ENCODE results near the gene PTGER4. TPM values are rescaled to one million over a fixed set of nuclear protein-coding genes. Genes with fewer than 3 reads are reported as not detected.

Gene PTGER4
- total RNA-seq, 2 donors from 2014 or later: 144 to 154 TPM

GRCh38 chr5:40678026-40678425 is 1.7 kb upstream of the PTGER4 start:
- ATAC-seq (no peak), DNase-seq (ENCODE audit: low spot score) (no peak)
- Mint-ChIP-seq H3K36me3 (peaks cover 32% of the 10 kb centered on the region), H3K27me3 (no peaks in the 10 kb centered on the region), H3K4me1 (ENCODE audit: low read depth in 2 of 2) (peaks cover 42 to 69% of the 10 kb centered on the region in 2 donors), H3K27ac (peak overlapping the region; percentile 94 to 100), H3K9me3 (no peaks in the 10 kb centered on the region), H3K4me3 (peak overlapping the region; percentile 100)

GRCh38 chr5:40678460-40679147 is 1.1 kb upstream of the PTGER4 start:
- ATAC-seq: no peak
- peak overlapping the region; percentile 94 to 100 for H3K27ac Mint-ChIP-seq
- H3K4me1 Mint-ChIP-seq (ENCODE audit: low read depth in 2 of 2): peaks cover 47 to 74% of the 10 kb centered on the region in 2 donors
- H3K9me3 Mint-ChIP-seq: no peaks in the 10 kb centered on the region
- H3K36me3 Mint-ChIP-seq: peaks cover 37% of the 10 kb centered on the region
- DNase-seq (ENCODE audit: low spot score): no peak
- peak overlapping the region; percentile 100 for H3K4me3 Mint-ChIP-seq
- no peaks in the 10 kb centered on the region for H3K27me3 Mint-ChIP-seq

DNA sequence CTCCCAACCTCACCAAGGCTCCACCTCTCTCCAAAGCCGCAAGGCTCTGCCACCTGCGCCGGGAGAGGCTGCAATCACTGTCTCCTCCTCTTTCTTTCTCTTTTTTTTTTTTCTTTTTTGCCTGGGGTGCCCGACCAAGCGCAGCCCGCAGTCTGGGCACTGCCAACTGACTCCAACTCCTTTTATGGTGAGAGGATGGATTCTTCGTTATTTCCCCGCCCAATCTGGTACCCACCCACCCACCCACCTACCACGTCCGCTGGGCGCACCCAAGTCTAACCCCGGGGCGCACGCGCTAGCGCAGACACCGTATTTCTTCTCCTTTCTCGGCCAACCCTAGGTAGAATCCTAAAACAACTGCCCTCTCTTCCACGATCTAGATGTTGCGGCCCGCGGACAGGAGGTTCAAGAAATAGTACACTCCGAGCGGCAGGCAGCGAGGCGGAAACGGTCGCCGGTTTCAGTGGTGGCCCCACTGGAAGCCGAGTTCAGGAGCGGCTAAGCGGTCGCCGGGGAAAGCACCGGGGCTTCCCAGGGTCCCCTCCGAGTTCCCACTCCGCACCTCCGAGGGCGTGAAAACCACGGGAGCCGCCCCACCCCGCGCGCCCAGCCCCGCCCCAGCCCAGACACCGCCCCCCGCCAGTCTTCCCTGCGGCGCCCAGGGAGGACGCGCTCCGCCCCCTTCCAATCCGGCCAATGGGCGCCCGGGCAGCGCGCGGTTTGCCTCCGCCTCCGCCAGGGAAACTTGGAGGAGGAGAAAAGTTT is 385 bp upstream of the PTGER4 start:
- Mint-ChIP-seq H3K36me3 (peaks cover 45% of the 10 kb centered on the region), H3K27ac (peak overlapping the region; percentile 94 to 100), H3K4me3 (peak overlapping the region; percentile 100), H3K9me3 (no peaks in the 10 kb centered on the region), H3K27me3 (no peaks in the 10 kb centered on the region), H3K4me1 (ENCODE audit: low read depth in 2 of 2) (peaks cover 49 to 77% of the 10 kb centered on the region in 2 donors)
- ATAC-seq (peak; percentile 86 to 91), DNase-seq (ENCODE audit: low spot score) (peak; percentile 98)

DNA sequence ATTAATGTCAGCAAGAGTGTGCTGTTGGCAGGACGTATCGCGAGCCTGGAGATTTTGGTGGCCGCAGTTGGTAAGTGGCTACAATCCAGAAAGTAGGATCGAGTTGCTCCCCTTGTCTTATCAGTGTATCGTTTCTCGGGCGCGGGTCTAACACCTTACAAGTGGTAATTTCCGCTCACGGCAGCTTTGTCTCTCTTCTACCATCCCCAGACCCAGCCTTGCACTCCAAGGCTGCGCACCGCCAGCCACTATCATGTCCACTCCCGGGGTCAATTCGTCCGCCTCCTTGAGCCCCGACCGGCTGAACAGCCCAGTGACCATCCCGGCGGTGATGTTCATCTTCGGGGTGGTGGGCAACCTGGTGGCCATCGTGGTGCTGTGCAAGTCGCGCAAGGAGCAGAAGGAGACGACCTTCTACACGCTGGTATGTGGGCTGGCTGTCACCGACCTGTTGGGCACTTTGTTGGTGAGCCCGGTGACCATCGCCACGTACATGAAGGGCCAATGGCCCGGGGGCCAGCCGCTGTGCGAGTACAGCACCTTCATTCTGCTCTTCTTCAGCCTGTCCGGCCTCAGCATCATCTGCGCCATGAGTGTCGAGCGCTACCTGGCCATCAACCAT is 1.1 kb downstream of the PTGER4 start:
- Mint-ChIP-seq H3K4me3 (peak overlapping the region; percentile 100), H3K27ac (peak overlapping the region; percentile 94 to 100), H3K9me3 (no peaks in the 10 kb centered on the region), H3K36me3 (peaks cover 57% of the 10 kb centered on the region), H3K27me3 (no peaks in the 10 kb centered on the region), H3K4me1 (ENCODE audit: low read depth in 2 of 2) (peaks cover 47 to 75% of the 10 kb centered on the region in 2 donors)
- no peak for ATAC-seq
- DNase-seq (ENCODE audit: low spot score): peak; percentile 63

GRCh38 chr5:40681363-40682153 is 1.8 kb downstream of the PTGER4 start:
- H3K27ac Mint-ChIP-seq: peak overlapping the region; percentile 94 to 100
- ATAC-seq (peak; percentile 1 to 3), DNase-seq (ENCODE audit: low spot score) (peak; percentile 85)
- no peaks in the 10 kb centered on the region for H3K27me3 Mint-ChIP-seq
- H3K4me3 Mint-ChIP-seq: peak overlapping the region; percentile 100
- H3K36me3 Mint-ChIP-seq: peaks cover 64% of the 10 kb centered on the region
- no peaks in the 10 kb centered on the region for H3K9me3 Mint-ChIP-seq
- H3K4me1 Mint-ChIP-seq (ENCODE audit: low read depth in 2 of 2): peaks cover 47 to 75% of the 10 kb centered on the region in 2 donors

DNA sequence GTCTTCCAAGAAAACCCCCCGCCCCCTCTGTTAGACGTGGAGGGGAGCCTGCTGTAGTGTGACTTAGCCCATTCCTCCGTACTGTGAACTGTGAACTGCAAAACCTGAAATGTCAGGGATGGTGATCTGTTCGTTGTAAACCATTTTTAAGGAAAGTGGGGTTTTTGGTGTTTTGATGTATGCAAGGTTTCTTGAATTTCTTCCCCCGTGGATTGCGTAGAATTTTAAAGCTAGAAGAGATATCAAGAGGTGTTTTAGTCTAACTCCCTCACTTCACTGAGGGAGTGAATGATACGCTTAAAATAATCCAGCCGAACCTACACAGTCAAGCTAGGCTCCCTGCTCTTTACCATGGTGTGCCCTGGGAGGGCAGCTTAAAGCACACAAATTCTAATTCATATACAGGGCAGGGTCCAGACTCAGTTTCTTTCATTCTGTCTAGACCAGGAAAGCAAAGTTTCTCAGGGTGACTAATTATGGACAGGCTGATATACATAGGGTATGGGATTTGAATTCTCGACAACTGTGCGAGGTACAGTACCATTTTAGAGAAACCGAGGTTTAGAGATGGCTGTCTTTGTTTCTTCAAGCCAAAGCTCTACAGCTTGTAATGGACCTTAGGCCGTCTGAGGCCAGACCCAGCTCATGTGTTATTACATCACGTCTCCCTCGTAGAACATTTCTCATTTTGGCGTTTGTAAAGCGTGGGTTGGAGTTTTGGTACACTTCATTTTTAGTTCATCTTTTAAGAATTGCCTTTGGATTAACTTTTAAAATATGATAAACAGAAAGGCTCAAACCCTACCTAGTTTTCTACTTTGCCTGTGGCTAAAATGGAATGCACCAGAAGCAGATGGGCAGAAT is 2.7 kb downstream of the PTGER4 start:
- H3K4me1 Mint-ChIP-seq (ENCODE audit: low read depth in 2 of 2): peaks cover 42 to 75% of the 10 kb centered on the region in 2 donors
- H3K9me3 Mint-ChIP-seq: no peaks in the 10 kb centered on the region
- peak overlapping the region; percentile 100 for H3K4me3 Mint-ChIP-seq
- peak overlapping the region; percentile 94 to 100 for H3K27ac Mint-ChIP-seq
- H3K27me3 Mint-ChIP-seq: no peaks in the 10 kb centered on the region
- ATAC-seq: peak; percentile 4 to 11
- no peak for DNase-seq (ENCODE audit: low spot score)
- H3K36me3 Mint-ChIP-seq: peaks cover 71% of the 10 kb centered on the region

GRCh38 chr5:40683305-40683704 is 3.6 kb downstream of the PTGER4 start:
- DNase-seq (ENCODE audit: low spot score) (no peak), ATAC-seq (no peak)
- Mint-ChIP-seq H3K4me1 (ENCODE audit: low read depth in 2 of 2) (peaks cover 47 to 76% of the 10 kb centered on the region in 2 donors), H3K4me3 (peak overlapping the region; percentile 100), H3K27ac (peak overlapping the region; percentile 94 to 100), H3K36me3 (peaks cover 80% of the 10 kb centered on the region), H3K27me3 (no peaks in the 10 kb centered on the region), H3K9me3 (no peaks in the 10 kb centered on the region)

DNA sequence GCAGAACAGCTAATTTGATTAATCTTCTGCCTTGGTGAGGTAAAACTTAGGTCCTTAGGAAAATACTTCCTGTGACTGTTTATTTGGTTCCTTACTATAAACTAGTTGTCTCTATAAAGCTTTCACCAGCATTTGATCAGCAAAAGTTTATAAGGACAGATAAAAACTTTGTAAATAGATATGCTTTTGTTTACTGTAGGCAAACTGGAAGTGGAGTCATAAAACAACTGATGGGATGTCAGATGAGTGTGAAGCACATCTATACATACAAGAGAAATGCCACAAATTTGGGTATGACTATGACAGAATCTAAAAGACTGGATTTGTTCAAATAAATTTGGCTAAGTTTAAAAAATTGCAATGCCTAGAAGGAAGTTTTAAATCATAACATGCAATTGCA is 5.5 kb downstream of the PTGER4 start:
- peaks cover 91% of the 10 kb centered on the region for H3K36me3 Mint-ChIP-seq
- peak overlapping the region; percentile 100 for H3K4me3 Mint-ChIP-seq
- peak in 1 of 2 donors; percentile 32 for ATAC-seq
- peak overlapping the region; percentile 94 to 100 for H3K27ac Mint-ChIP-seq
- no peaks in the 10 kb centered on the region for H3K9me3 Mint-ChIP-seq
- peaks cover 55 to 79% of the 10 kb centered on the region in 2 donors for H3K4me1 Mint-ChIP-seq (ENCODE audit: low read depth in 2 of 2)
- no peaks in the 10 kb centered on the region for H3K27me3 Mint-ChIP-seq
- no peak for DNase-seq (ENCODE audit: low spot score)

- Mint-ChIP-seq H3K4me3 (peak overlapping the region; percentile 100), H3K4me1 (ENCODE audit: low read depth in 2 of 2) (peaks cover 62 to 84% of the 10 kb centered on the region in 2 donors), H3K36me3 (peaks cover 90% of the 10 kb centered on the region), H3K9me3 (no peaks in the 10 kb centered on the region), H3K27me3 (no peaks in the 10 kb centered on the region), H3K27ac (peak overlapping the region; percentile 94 to 100)
- DNase-seq (ENCODE audit: low spot score) (no peak), ATAC-seq (no peak)
Measured at GRCh38 chr5:40685976-40686486, 6.3 kb downstream of the PTGER4 start.

DNA sequence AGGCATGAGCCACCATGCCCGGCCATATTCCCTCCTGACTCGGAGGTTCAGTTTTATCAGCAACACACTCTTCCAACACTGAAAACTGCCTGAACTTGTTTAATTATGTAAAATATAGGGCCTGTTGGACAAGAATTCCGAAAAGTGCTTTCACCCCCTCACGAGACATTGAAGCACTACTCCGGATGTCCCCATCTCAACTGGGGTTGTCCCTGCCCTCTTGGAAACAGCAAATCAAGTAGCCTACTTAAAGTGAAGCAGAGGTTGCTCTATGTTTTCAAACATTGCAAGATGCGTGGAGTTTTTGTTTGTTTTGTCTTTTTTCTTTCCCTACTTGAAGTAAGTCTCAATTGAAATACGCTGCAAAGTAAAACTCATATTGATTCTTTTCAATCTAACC is 7.6 kb downstream of the PTGER4 start:
- peak overlapping the region; percentile 94 to 100 for H3K27ac Mint-ChIP-seq
- H3K4me1 Mint-ChIP-seq (ENCODE audit: low read depth in 2 of 2): peaks cover 75 to 86% of the 10 kb centered on the region in 2 donors
- DNase-seq (ENCODE audit: low spot score): no peak
- no peaks in the 10 kb centered on the region for H3K9me3 Mint-ChIP-seq
- no peaks in the 10 kb centered on the region for H3K27me3 Mint-ChIP-seq
- peak overlapping the region; percentile 100 for H3K4me3 Mint-ChIP-seq
- peaks cover 86% of the 10 kb centered on the region for H3K36me3 Mint-ChIP-seq
- ATAC-seq: no peak

DNA sequence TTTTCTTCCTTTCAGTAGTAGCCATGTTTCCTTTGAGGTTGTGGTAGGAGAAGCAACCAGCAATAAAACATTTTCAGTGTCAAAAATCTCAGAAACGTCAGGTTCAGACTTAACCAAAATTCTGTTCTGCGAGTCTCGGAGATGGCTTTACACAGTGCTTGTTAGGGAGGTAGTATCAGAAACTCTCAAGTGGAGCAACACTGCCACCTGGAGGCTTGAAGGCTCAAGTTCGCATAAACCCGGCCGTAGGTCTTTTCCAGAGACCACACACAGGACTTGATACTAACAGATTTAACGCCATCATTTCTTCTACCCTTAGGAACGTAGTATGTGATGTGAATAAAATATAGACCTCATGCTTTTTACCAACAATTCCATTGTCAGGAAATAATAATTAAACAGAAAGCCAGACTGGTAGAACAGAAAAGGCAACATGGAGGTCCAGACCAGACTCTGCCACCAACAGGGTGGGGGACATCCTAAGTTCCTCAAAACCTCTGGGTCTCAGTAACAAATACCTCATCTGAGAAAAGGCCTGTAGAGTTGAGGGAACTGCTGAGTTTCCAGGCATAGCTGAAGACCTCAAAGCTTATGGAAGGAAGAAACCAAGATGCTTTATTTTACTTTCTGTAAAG is 8.5 kb downstream of the PTGER4 start:
- peak; percentile 88 for DNase-seq (ENCODE audit: low spot score)
- Mint-ChIP-seq H3K36me3 (peaks cover 79% of the 10 kb centered on the region), H3K27ac (peak overlapping the region; percentile 94 to 100), H3K27me3 (no peaks in the 10 kb centered on the region), H3K4me3 (peak overlapping the region; percentile 100), H3K9me3 (no peaks in the 10 kb centered on the region), H3K4me1 (ENCODE audit: low read depth in 2 of 2) (peaks cover 76 to 81% of the 10 kb centered on the region in 2 donors)
- ATAC-seq: peak; percentile 74 to 87

DNA sequence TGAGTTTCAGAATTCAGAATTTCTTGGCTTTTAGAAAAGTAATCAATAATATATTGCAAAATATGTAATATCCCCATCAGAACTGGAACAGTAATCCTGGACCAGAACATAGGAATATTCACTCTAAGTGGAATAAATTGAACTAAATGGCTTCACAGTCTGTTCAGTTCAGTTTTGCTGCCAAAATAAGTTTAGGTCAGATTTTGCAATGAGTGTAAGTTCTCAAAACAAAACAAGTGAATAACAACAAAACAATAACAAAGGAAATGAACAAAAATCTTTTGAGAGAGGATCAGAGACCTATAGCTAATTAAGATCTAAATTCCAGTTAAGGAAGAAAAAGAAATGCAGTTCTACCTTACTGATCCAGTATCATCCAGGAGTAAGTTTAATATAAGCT is 9.3 kb downstream of the PTGER4 start:
- H3K36me3 Mint-ChIP-seq: peaks cover 72% of the 10 kb centered on the region
- H3K4me1 Mint-ChIP-seq (ENCODE audit: low read depth in 2 of 2): peaks cover 72 to 76% of the 10 kb centered on the region in 2 donors
- peak overlapping the region; percentile 94 to 100 for H3K27ac Mint-ChIP-seq

More for the DNA sequence above, 9.3 kb downstream of the PTGER4 start:
- Mint-ChIP-seq H3K9me3 (no peaks in the 10 kb centered on the region), H3K4me3 (peak overlapping the region; percentile 100), H3K27me3 (no peaks in the 10 kb centered on the region)
- ATAC-seq: no peak
- no peak for DNase-seq (ENCODE audit: low spot score)

Data from natural killer cell treated with Interleukin-12 subunit alpha and Interleukin-12 subunit beta and Interleukin-15 and Interleukin-18, amount 100 ng/mL, for 72 hours (primary cell).